GM12878 (cell line): ENCODE results near the gene PDLIM4. TPM values are rescaled to one million over a fixed set of nuclear protein-coding genes. Genes with fewer than 3 reads are reported as not detected.

Experiments
- CBX5 ChIP-seq: sonication (generic); IDR thresholded peaks from 2 replicates; pipeline ENCODE4 v1.6.1; 2016; ENCODE audit warnings: low read depth, moderate library complexity, mild to moderate bottlenecking, inconsistent platforms
- CREM ChIP-seq: IDR thresholded peaks from 2 replicates; pipeline ENCODE4 v1.6.1; 2014; ENCODE audit warnings: antibody characterized with exemption, low read depth
- GABPA ChIP-seq: IDR thresholded peaks from 2 replicates; pipeline ENCODE4 v1.6.1; 2014; ENCODE audit warnings: antibody characterized with exemption, low read depth, mild to moderate bottlenecking, inconsistent platforms
- HDAC2 ChIP-seq: fragments of 200-600 bp; sonication (generic); IDR thresholded peaks from 2 replicates; pipeline ENCODE4 v1.6.1; 2017
- KLF5 ChIP-seq: fragments of 450-650 bp; IDR thresholded peaks from 2 replicates; pipeline ENCODE4 v1.6.1; 2014; ENCODE audit warnings: mild to moderate bottlenecking; ENCODE audit not compliant: partially characterized antibody
- PML ChIP-seq: IDR thresholded peaks from 2 replicates; pipeline ENCODE4 v1.6.1; 2012; ENCODE audit warnings: low read length, inconsistent platforms
- POU2F2 ChIP-seq: IDR thresholded peaks from 3 replicates; pipeline ENCODE4 v1.6.1; 2011; ENCODE audit warnings: low read depth, mild to moderate bottlenecking, low read length, borderline replicate concordance
- SMARCA5 ChIP-seq: fragments of 450-650 bp; IDR thresholded peaks from 2 replicates; pipeline ENCODE4 v1.6.1; 2017; ENCODE audit warnings: mild to moderate bottlenecking
- STAT1 ChIP-seq: fragments of 450-650 bp; conservative IDR thresholded peaks from 2 replicates; pipeline ENCODE4 v1.6.1; 2014; ENCODE audit warnings: antibody characterized with exemption, mild to moderate bottlenecking
- ZNF622 ChIP-seq: fragments of 450-650 bp; IDR thresholded peaks from 2 replicates; pipeline ENCODE4 v1.6.1; 2017; ENCODE audit warnings: mild to moderate bottlenecking, inconsistent platforms
- polyA plus RNA-seq, 11 experiments: library from polyadenylated mRNA; depleted of rRNA in 4 of 11; unstranded in 6 of 11; stranded (reverse) in 5 of 11; fragments of >200 nt; fragmentation: Nextera tagmentation in 4 of 11; fragmentation: Illumina TruSeq in 1 of 11; extraction: Ambion mirVana in 4 of 11; extraction: Trizol in 1 of 11; gene quantifications; 1 replicate in 1 of 11; 2 replicates in 10 of 11; pipeline versions ENCODE4 v1.2.1 to v1.2.3, GENCODE V29; 2011 to 2016; ENCODE audit warnings: inconsistent platforms in 2 of 11, missing spikeins in 2 of 11, low read depth in 1 of 11
- total RNA-seq, 4 experiments: library from RNA; depleted of rRNA in 3 of 4; stranded (reverse); fragments of >200 nt in 3 of 4; fragmentation: Illumina TruSeq in 1 of 4; extraction: Trizol in 1 of 4; gene quantifications; 2 replicates each; pipeline versions ENCODE4 v1.2.1 to v1.2.3, GENCODE V29; 2013 to 2021
- TF ChIP-seq, protein P1 (sequence below): fragments of 450-650 bp; formaldehyde crosslinking; IDR thresholded peaks from 2 replicates; pipeline ENCODE4 v1.4.0; 2022; ENCODE audit warnings: mild to moderate bottlenecking, moderate library complexity

Gene PDLIM4
- total and polyA plus RNA-seq, 10 of the 15 experiments (the other 5 are each of a cell fraction or from before 2014, with no cell fraction given): 0.13 to 1.7 (median 0.39) TPM; not detected in 3

- no peak for TF ChIP-seq CREM
- no peak for TF ChIP-seq SMARCA5
- no peak for TF ChIP-seq PML
- TF ChIP-seq GABPA: no peak
- TF ChIP-seq HDAC2: no peak
- TF ChIP-seq POU2F2: no peak
- TF ChIP-seq KLF5: no peak
- TF ChIP-seq ZNF622: no peak
- TF ChIP-seq CBX5: no peak
- TF ChIP-seq, protein P1, sequence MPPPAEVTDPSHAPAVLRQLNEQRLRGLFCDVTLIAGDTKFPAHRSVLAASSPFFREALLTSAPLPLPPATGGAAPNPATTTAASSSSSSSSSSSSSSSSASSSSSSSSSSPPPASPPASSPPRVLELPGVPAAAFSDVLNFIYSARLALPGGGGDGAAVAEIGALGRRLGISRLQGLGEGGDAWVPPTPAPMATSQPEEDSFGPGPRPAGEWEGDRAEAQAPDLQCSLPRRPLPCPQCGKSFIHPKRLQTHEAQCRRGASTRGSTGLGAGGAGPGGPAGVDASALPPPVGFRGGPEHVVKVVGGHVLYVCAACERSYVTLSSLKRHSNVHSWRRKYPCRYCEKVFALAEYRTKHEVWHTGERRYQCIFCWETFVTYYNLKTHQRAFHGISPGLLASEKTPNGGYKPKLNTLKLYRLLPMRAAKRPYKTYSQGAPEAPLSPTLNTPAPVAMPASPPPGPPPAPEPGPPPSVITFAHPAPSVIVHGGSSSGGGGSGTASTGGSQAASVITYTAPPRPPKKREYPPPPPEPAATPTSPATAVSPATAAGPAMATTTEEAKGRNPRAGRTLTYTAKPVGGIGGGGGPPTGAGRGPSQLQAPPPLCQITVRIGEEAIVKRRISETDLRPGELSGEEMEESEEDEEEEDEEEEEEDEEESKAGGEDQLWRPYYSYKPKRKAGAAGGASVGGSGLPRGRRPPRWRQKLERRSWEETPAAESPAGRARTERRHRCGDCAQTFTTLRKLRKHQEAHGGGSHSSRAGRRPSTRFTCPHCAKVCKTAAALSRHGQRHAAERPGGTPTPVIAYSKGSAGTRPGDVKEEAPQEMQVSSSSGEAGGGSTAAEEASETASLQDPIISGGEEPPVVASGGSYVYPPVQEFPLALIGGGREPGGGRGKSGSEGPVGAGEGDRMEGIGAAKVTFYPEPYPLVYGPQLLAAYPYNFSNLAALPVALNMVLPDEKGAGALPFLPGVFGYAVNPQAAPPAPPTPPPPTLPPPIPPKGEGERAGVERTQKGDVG (CRISPR knock-in tag): no peak
- TF ChIP-seq STAT1: no peak
These were observed 3.0 kb upstream of the PDLIM4 start (continued) for GRCh38 chr5:132254321-132254977.
